NCI-H1092 (cell line): Measurements from ENCODE around the gene UBASH3B.
"Not testable (repeated sequence)": the region's sequence is repeated elsewhere in the genome, so short reads cannot be mapped to it uniquely, and the experiment has no call there.

Experiments used
- DNase-seq: peaks from one replicate; lab custom pipeline; 2025; lab: John Stamatoyannopoulos, UW

UBASH3B gene

DNA sequence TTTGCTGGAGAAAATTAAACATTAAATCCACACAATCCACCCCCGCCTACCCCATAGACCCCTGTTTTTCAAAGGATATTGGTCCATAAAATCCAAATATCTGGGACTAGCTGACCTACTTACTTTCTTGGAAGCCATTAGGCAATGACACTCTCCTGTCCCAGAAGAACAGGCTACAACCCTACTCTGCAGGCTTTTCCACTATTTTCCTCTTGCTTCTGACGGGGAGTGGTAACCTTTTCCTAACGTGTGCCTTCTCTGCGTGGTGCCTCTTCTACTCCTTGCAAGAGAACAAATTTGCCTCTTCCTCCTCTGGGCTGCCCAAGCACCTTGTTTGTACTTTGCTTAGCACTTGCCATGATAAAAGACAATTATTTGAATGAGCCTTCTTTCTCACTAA, 51.6 kb downstream of the UBASH3B start:
- DNase-seq, result no peak

- DNase-seq, result no peak
These were observed 52.4 kb downstream of the UBASH3B start for GRCh38 chr11:122707901-122708300.

GRCh38 chr11:122709039-122709760, 53.7 kb downstream of the UBASH3B start:
- DNase-seq, result no peak

DNA sequence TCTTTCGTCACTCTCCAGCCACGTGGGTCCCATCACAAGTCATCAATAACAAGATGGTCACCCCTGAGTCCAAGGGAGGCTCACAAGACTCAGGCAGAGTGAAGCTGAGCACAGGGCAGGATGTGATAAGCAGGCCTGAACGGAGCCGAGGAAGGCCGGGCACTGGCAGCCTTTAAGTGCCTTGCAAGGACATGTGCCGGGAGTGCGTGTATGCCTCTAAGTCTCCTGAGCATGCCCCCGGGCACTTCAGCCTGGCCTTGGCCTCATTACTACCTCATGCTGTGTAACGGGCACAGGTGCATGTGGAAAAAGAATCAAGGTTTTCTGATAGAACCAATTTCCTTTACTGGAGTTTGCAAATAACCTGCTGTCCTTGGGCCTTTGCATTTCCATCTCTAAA, 55.8 kb downstream of the UBASH3B start:
- no peak for DNase-seq

DNA sequence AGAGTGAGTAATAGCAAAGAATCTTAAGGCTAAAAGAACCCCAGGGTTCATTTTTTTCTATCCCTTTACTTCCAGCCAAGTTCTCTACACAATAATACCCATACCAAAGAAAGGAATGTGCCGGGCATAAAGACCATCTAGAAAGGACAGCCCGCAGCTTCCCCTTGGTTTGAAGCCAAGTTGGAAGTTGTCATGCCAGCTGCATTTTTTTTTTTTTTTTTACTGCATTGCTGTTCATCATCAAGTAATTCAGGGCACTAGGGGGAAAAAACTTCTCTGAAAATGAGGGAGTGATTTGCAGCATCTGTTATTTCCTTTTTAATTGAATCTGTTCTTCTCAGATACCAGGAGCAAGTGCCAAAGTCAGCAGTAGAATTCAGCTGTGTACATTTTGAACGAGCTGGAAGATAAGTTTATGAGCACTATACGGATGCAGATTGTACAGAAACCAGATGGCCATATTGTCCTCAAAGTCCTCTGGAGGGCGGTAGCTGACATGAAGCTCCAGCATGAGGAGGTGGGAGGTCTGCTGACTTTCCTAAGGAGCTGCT, 56.4 kb downstream of the UBASH3B start:
- DNase-seq, result peak; percentile 4

- DNase-seq, result no peak
These were observed 58.5 kb downstream of the UBASH3B start for GRCh38 chr11:122714004-122714403.

GRCh38 chr11:122714484-122714883, 59.0 kb downstream of the UBASH3B start:
- DNase-seq, result no peak

GRCh38 chr11:122715548-122716440, 60.3 kb downstream of the UBASH3B start:
- no peak for DNase-seq

GRCh38 chr11:122717264-122717867, 61.8 kb downstream of the UBASH3B start:
- no peak for DNase-seq

DNA sequence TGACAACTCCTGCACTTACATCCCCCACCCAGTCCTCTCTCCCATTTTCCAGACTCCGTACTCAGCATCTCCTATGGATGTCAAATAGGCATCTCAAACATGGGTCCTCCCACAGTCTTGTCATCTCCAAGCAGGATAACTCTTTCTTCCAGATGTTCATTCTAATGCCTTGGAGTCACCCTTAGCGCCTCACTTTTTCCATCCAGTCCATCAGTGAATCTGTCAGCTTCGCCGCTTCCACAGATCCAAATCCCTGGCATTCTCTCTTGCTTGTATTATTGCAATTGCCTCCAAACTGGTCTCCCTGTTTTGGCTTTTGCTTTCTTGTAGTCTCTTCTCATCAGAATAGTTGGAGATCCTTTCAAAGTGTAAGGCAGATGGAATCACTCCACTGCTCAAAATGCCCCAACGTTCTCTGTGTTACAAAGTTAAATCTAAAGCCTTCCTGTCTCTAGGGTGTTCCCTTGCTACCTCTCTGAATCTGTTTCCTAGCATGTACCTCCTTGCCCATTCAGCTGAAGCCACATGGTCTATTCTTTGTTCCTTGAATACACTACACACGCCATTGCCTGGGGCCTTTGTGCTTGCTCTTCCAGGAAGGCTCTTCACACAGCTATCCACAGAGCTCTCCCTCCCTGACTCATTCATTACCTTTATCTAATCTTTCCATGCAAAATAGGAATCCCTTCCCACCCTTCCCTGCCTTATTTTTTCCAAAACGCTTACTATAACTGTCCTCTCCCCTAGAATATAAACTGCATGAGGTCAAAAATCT, 64.8 kb downstream of the UBASH3B start:
- no peak for DNase-seq

GRCh38 chr11:122721201-122721963, 65.9 kb downstream of the UBASH3B start:
- DNase-seq, result no peak

GRCh38 chr11:122721964-122722266, 66.4 kb downstream of the UBASH3B start:
- no peak for DNase-seq

GRCh38 chr11:122723106-122723505, 67.6 kb downstream of the UBASH3B start:
- no peak for DNase-seq

DNA sequence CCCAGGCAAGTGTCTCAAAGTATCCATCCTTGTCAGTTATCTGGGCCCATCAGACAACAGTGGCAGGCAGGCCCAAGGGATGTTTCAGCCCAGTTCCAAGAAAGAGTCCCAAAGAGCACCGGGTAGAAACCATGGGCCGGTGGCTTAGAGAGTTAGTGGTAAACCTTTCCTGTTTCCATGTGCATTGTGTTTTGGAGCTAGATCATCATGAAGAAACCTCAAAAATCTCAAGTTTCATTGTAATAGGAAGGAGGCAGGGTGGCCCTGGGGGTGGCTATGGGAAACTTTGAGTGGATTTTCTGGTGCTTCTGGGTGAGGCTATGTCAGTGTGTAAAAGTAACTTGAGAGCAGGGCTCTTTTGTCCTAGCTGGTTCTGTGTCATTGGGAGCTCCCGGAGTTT, 68.1 kb downstream of the UBASH3B start:
- no peak for DNase-seq

GRCh38 chr11:122724520-122724919, 69.0 kb downstream of the UBASH3B start:
- DNase-seq, result no peak

- no peak for DNase-seq
These were observed 70.5 kb downstream of the UBASH3B start for GRCh38 chr11:122726028-122726427.

DNA sequence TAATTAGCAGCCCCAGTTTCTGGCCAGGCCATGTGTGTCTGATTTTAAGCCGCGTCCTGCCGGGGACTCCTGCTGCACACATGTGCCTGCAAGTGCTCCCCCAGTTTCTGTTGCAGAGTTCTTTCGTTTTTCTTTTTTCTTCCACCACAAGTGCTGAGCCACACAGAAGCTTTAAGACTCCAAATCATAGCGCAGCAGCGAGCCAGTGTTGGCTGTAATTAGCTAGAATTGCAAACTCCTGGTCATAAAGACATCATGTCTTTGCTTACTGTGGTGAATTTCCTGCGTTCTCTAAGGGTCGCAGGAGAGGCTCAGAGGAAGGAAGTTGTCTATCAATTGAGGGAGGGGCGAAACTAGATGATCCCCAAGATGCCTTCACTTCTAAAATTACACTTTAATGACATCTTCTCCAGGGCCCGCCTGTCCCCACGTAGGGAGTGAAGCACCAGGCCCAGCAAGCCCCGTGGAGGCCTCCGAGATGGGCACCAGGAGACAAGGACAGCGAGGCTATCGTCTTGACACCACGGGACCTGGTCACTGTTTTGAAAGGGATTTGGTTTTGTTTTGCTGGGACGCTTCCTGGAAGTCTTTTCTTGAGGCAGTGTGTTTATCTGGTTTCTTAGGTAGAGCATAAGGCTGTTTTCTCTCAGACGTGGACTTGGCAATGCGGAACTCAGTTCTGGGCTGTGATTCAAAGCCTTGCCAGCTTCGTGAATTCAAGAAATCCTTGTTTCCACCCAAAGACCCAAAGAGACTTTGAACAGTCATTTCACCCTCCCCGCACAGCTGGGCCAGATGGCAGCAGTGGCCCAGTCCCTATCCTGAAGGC, 71.8 kb downstream of the UBASH3B start:
- no peak for DNase-seq

DNA sequence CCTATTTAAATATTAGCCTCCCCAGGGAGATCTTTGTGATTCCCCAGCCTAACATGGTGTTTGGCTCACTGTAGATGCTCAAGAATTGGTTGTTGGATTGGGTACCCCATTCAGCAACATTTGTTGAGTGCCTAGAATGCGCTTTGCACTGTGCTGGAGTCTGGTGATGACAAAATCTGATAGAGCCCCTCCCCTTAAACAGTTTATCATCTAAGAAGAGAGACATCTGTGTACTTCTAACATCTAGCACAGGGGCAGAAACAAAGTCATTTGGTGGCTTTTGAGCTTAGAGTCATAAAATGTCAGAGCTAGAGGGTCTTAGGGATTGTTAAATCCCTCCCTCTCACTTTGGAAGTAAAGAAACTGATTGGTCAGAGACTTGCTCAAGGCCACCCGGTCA, 73.0 kb downstream of the UBASH3B start:
- DNase-seq, result no peak

- no peak for DNase-seq
These were observed 73.6 kb downstream of the UBASH3B start for GRCh38 chr11:122729139-122729538.

DNA sequence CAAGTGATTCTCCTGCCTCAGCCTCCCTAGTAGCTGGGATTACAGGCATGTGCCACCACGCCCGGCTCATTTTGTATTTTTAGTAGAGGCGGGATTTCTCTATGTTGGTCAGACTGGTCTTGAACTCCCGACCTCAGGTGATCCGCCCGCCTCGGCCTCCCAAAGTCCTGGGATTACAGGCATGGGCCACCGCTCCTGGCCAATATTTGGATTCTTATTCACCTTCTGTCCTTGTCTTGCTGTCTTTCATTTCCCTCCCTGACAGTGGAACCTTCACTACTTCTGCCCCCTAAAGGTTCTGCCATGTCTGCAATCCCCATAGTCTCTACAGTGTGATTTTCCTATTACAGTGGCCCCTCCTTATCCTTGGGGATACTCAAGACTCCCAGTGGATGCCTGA, 75.2 kb downstream of the UBASH3B start:
- not testable (repeated sequence) for DNase-seq
